LoVo (cell line): ENCODE measurements around the gene SDSL.

Source experiments
- DNase-seq: peaks from one replicate; pipeline ENCODE4 v3.0.0-alpha.2; 2016; ENCODE audit warnings: low spot score

SDSL gene

GRCh38 chr12:113480336-113480971 is 58.3 kb downstream of the SDSL start:
- DNase-seq: no peak

GRCh38 chr12:113482334-113482733 is 60.2 kb downstream of the SDSL start:
- no peak for DNase-seq

GRCh38 chr12:113485330-113485729 is 63.1 kb downstream of the SDSL start:
- no peak for DNase-seq

- no peak for DNase-seq
Measured at GRCh38 chr12:113486722-113487121, 64.5 kb downstream of the SDSL start.
